GM21825 (cell line): ENCODE data around the gene LARP6.
"Not testable (repeated sequence)": the region's sequence is repeated elsewhere in the genome, so short reads cannot be mapped to it uniquely, and the experiment has no call there.

Experiments
- ATAC-seq: cut with Tn5 transposase; IDR thresholded peaks from one replicate; pipeline ENCODE4 v1.9.1; 2021; ENCODE audit warnings: mild to moderate bottlenecking, moderate library complexity; ENCODE audit not compliant: unreplicated experiment

LARP6 gene

GRCh38 chr15:70853973-70854665 is at the start of gene LARP6:
LARP6 (minus strand) TSS chr15:70854157; CDS start chr15:70854088, 69 bp downstream.
- ATAC-seq: no peak

- ATAC-seq: no peak
Measured at GRCh38 chr15:70902107-70902506, 48.1 kb upstream of the LARP6 start.

GRCh38 chr15:70892912-70893560 is 39.1 kb upstream of the LARP6 start:
- ATAC-seq: no peak

GRCh38 chr15:70892002-70892911 is 38.3 kb upstream of the LARP6 start, which contains the start of the genes LRRC49 and THAP10:
LRRC49 (plus strand) TSS chr15:70892826; CDS start chr15:70892895, 69 bp downstream.
THAP10 (minus strand) TSS chr15:70892433; CDS start chr15:70892272, 161 bp downstream.
- ATAC-seq: peak; percentile 71

- no peak for ATAC-seq
Measured at GRCh38 chr15:70882361-70882760, 28.4 kb upstream of the LARP6 start.

GRCh38 chr15:70880781-70881180 is 26.8 kb upstream of the LARP6 start:
- no peak for ATAC-seq

GRCh38 chr15:70879401-70879800 is 25.4 kb upstream of the LARP6 start:
- no peak for ATAC-seq

- ATAC-seq: no peak
Measured at GRCh38 chr15:70876683-70877082, 22.7 kb upstream of the LARP6 start.

- no peak for ATAC-seq
Measured at GRCh38 chr15:70876011-70876410, 22.1 kb upstream of the LARP6 start.

- no peak for ATAC-seq
Measured at GRCh38 chr15:70875001-70875782, 21.2 kb upstream of the LARP6 start.

- no peak for ATAC-seq
Measured at GRCh38 chr15:70873232-70874054, 19.5 kb upstream of the LARP6 start.

- ATAC-seq: not testable (repeated sequence)
Measured at GRCh38 chr15:70871490-70871889, 17.5 kb upstream of the LARP6 start.

GRCh38 chr15:70870051-70870450 is 16.1 kb upstream of the LARP6 start:
- ATAC-seq: no peak

- no peak for ATAC-seq
Measured at GRCh38 chr15:70869346-70869745, 15.4 kb upstream of the LARP6 start.

- no peak for ATAC-seq
Measured at GRCh38 chr15:70867911-70868467, 14.0 kb upstream of the LARP6 start.

- no peak for ATAC-seq
Measured at GRCh38 chr15:70866982-70867641, 13.2 kb upstream of the LARP6 start.

- ATAC-seq: no peak
Measured at GRCh38 chr15:70863450-70864218, 9.7 kb upstream of the LARP6 start.

GRCh38 chr15:70859998-70860397 is 6.0 kb upstream of the LARP6 start:
- no peak for ATAC-seq
